Measurements from ENCODE around the gene DHCR24.

GRCh38 chr1:54850069-54850730 lies 36.8 kb downstream of the DHCR24 start:
- TF ChIP-seq CTCF (IDR thresholded peaks at IDR 0.05) (no peak), EZH2 (IDR thresholded peaks at IDR 0.05; ENCODE audit: borderline replicate concordance, insufficient read depth, low read depth, low read length, poor library complexity, severe bottlenecking) (no peak)
